Gastroesophageal sphincter (tissue), 3 donors: ENCODE results near the gene NPHP4.

Source experiments
- EP300 ChIP-seq: sonication (generic); formaldehyde crosslinking; IDR thresholded peaks from one replicate; pipeline ENCODE4 v1.6.1; 2017; ENCODE audit warnings: antibody characterized with exemption, mild to moderate bottlenecking
- POLR2A ChIP-seq, 2 donors: fragments of 450-650 bp; IDR thresholded peaks; one replicate each; pipeline ENCODE4 v1.6.1; 2017; ENCODE audit warnings: antibody characterized with exemption in 2 of 2, mild to moderate bottlenecking in 2 of 2, moderate library complexity in 1 of 2
- POLR2AphosphoS5 ChIP-seq: sonication (generic); formaldehyde crosslinking; IDR thresholded peaks from one replicate; pipeline ENCODE4 v1.6.1; 2017; ENCODE audit warnings: antibody characterized with exemption
- TF ChIP-seq, protein P1 (sequence below), 4 experiments: fragments of 200-600 bp in 2 of 4; fragments of 450-650 bp in 2 of 4; sonication (generic) in 1 of 4; IDR thresholded peaks; one replicate each; pipeline ENCODE4 v1.5.1; 2017 to 2019; ENCODE audit warnings: antibody characterized with exemption in 4 of 4, mild to moderate bottlenecking in 2 of 4, moderate library complexity in 2 of 4

DNA sequence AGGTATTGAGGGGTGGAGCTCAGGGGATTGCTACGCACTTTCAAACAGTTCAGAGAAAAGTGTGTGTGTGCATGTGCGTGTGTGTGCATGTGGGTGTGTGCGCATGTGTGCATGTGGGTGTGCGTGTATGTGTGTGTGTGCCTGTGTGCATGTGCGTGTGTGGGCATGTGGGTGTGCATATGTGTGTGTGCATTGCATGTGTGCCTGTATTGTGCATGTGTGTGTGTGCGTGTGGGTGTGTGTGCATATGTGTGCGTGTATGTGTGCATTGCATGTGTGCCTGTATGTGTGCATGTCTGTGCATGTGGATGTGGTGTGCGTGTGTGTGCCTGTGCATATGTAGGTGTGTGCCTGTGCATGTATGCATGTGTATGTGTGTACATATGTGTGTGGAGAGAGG, 40.9 kb upstream of the NPHP4 start:
- TF ChIP-seq, protein P1, sequence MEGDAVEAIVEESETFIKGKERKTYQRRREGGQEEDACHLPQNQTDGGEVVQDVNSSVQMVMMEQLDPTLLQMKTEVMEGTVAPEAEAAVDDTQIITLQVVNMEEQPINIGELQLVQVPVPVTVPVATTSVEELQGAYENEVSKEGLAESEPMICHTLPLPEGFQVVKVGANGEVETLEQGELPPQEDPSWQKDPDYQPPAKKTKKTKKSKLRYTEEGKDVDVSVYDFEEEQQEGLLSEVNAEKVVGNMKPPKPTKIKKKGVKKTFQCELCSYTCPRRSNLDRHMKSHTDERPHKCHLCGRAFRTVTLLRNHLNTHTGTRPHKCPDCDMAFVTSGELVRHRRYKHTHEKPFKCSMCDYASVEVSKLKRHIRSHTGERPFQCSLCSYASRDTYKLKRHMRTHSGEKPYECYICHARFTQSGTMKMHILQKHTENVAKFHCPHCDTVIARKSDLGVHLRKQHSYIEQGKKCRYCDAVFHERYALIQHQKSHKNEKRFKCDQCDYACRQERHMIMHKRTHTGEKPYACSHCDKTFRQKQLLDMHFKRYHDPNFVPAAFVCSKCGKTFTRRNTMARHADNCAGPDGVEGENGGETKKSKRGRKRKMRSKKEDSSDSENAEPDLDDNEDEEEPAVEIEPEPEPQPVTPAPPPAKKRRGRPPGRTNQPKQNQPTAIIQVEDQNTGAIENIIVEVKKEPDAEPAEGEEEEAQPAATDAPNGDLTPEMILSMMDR (IDR thresholded peaks at IDR 0.05) = no peak
- TF ChIP-seq POLR2A (IDR thresholded peaks at IDR 0.05) (no peak), POLR2AphosphoS5 (no peak), EP300 (no peak)
